Upper lobe of left lung (tissue), 6 donors: ENCODE results near the gene RNF130. TPM values are rescaled to one million over a fixed set of nuclear protein-coding genes. Genes with fewer than 3 reads are reported as not detected.

Experiments used
- ATAC-seq, 2 donors: fragments of 200-7000 bp; cut with Tn5 transposase; one replicate each; pipeline ENCODE4 v1.9.1; 2022; ENCODE audit warnings: mild to moderate bottlenecking in 2 of 2, moderate library complexity in 2 of 2; ENCODE audit not compliant: low FRiP score in 2 of 2
- DNase-seq, 2 donors: peaks; one replicate each; pipeline ENCODE4 v3.0.0-alpha.2; 2019 to 2020
- H3K27ac ChIP-seq, 4 donors: fragments of 200-600 bp; sonication (generic); one replicate each; pipeline ENCODE4 v1.5.1; 2016 to 2019
- H3K27me3 ChIP-seq, 4 donors: fragments of 200-600 bp; sonication (generic); one replicate each; pipeline ENCODE4 v1.5.1; 2017 to 2019
- H3K36me3 ChIP-seq, 4 donors: fragments of 200-600 bp; sonication (generic); one replicate each; pipeline ENCODE4 v1.5.1; 2016 to 2019
- H3K4me1 ChIP-seq, 4 donors: fragments of 200-600 bp; sonication (generic); one replicate each; pipeline ENCODE4 v1.5.1; 2018 to 2019
- H3K4me3 ChIP-seq, 4 donors: fragments of 200-600 bp; sonication (generic); one replicate each; pipeline ENCODE4 v1.5.1; 2017 to 2019; ENCODE audit warnings: mild to moderate bottlenecking in 2 of 4, moderate library complexity in 1 of 4
- H3K9me3 ChIP-seq, 4 donors: fragments of 200-600 bp; sonication (generic); one replicate each; pipeline ENCODE4 v1.5.1; 2018 to 2019
- CTCF ChIP-seq, 6 experiments: fragments of 450-650 bp in 4 of 6; fragments of 200-600 bp in 2 of 6; sonication (generic) in 2 of 6; IDR thresholded peaks; one replicate each; pipeline ENCODE4 v1.5.1; 2016 to 2019; ENCODE audit warnings: antibody characterized with exemption in 6 of 6
- EP300 ChIP-seq, 4 donors: sonication (generic); formaldehyde crosslinking; IDR thresholded peaks; one replicate each; pipeline ENCODE4 v1.5.1; 2017; ENCODE audit warnings: antibody characterized with exemption in 4 of 4, control low read depth in 2 of 4
- POLR2A ChIP-seq, 4 donors: fragments of 450-650 bp; IDR thresholded peaks; one replicate each; pipeline ENCODE4 v1.5.1; 2016 to 2017; ENCODE audit warnings: antibody characterized with exemption in 4 of 4, mild to moderate bottlenecking in 2 of 4
- POLR2AphosphoS5 ChIP-seq, 2 donors: sonication (generic); formaldehyde crosslinking; IDR thresholded peaks; one replicate each; pipeline ENCODE4 v1.5.1; 2017; ENCODE audit warnings: antibody characterized with exemption in 2 of 2
- WGBS, 2 donors: methylation state at CpG; one replicate each; pipeline ENCODE4 v1.1.5; 2017 to 2018; 5-methylcytosine and 5-hydroxymethylcytosine counted together
- total RNA-seq, 6 donors: library from RNA; depleted of rRNA in 4 of 6; stranded (reverse); fragments of >200 nt in 4 of 6; gene quantifications; one replicate each; pipeline versions ENCODE4 v1.1.0 to v1.2.1, GENCODE V29; 2016 to 2021
- donor health status: DM: no; HTN: no; CAD: no; lungs with moderate emphysema.
- donor health status: DM: no; HTN: yes; CAD: no; lungs with severe emphysema.

RNF130 gene
- total RNA-seq, 6 donors from 2014 or later = 54.5 to 137 (median 98.2) TPM

GRCh38 chr5:180118391-180118791, 46.8 kb upstream of the RNF130 start:
- Histone ChIP-seq H3K27me3 (no peaks in the 10 kb centered on the region), H3K9me3 (no peaks in the 10 kb centered on the region), H3K4me3 (no peak overlapping the region), H3K36me3 (no peaks in the 10 kb centered on the region), H3K27ac (no peak overlapping the region), H3K4me1 (no peaks in the 10 kb centered on the region)
- TF ChIP-seq EP300 (IDR thresholded peaks at IDR 0.05) (no peak), POLR2A (IDR thresholded peaks at IDR 0.05) (no peak), CTCF (IDR thresholded peaks at IDR 0.05) (no peak), POLR2AphosphoS5 (IDR thresholded peaks at IDR 0.05) (no peak)
- ATAC-seq = no peak
- peak in 1 of 2 donors; percentile 75 for DNase-seq
- 99% methylated on average over 10 of the region's 14 CpGs; no CpG with 5 or more reads in 1 of the 2 donors for WGBS, 2 donors

- Histone ChIP-seq H3K36me3 (no peaks in the 10 kb centered on the region), H3K9me3 (no peaks in the 10 kb centered on the region), H3K4me1 (no peaks in the 10 kb centered on the region), H3K27me3 (no peaks in the 10 kb centered on the region), H3K4me3 (no peak overlapping the region), H3K27ac (no peak overlapping the region)
- no peak for ATAC-seq
- peak in 1 of 2 donors; percentile 83 for DNase-seq
- WGBS, 2 donors = 70 to 77% methylated on average over 6 to 14 of the region's 14 CpGs
- no peak for TF ChIP-seq POLR2A (IDR thresholded peaks at IDR 0.05)
- TF ChIP-seq EP300 (IDR thresholded peaks at IDR 0.05) = no peak
- no peak for TF ChIP-seq POLR2AphosphoS5 (IDR thresholded peaks at IDR 0.05)
- peak in 1 of 6 experiments; percentile 26 for TF ChIP-seq CTCF (IDR thresholded peaks at IDR 0.05)
Measured at GRCh38 chr5:180117000-180117725, 45.6 kb upstream of the RNF130 start.

GRCh38 chr5:180116077-180116999, 44.8 kb upstream of the RNF130 start:
- H3K36me3 ChIP-seq = no peaks in the 10 kb centered on the region
- ATAC-seq = no peak
- 74 to 76% methylated on average over 16 to 30 of the region's 31 CpGs for WGBS, 2 donors
- H3K27ac ChIP-seq = no peak overlapping the region
- TF ChIP-seq CTCF (IDR thresholded peaks at IDR 0.05) (no peak), POLR2AphosphoS5 (IDR thresholded peaks at IDR 0.05) (no peak), POLR2A (IDR thresholded peaks at IDR 0.05) (no peak), EP300 (IDR thresholded peaks at IDR 0.05) (no peak)
- H3K27me3 ChIP-seq = no peaks in the 10 kb centered on the region
- DNase-seq = peak in 1 of 2 donors; percentile 63
- H3K4me1 ChIP-seq = no peaks in the 10 kb centered on the region
- no peaks in the 10 kb centered on the region for H3K9me3 ChIP-seq
- no peak overlapping the region for H3K4me3 ChIP-seq

- H3K4me3 ChIP-seq = no peak overlapping the region
- TF ChIP-seq EP300 (IDR thresholded peaks at IDR 0.05) = no peak
- TF ChIP-seq POLR2A (IDR thresholded peaks at IDR 0.05) = no peak
- no peak for TF ChIP-seq CTCF (IDR thresholded peaks at IDR 0.05)
- no peak for TF ChIP-seq POLR2AphosphoS5 (IDR thresholded peaks at IDR 0.05)
- no peaks in the 10 kb centered on the region for H3K27me3 ChIP-seq
- no peak overlapping the region for H3K27ac ChIP-seq
- no peaks in the 10 kb centered on the region for H3K4me1 ChIP-seq
- H3K36me3 ChIP-seq = no peaks in the 10 kb centered on the region
- H3K9me3 ChIP-seq = no peaks in the 10 kb centered on the region
- 89 to 94% methylated on average over 11 to 14 of the region's 14 CpGs for WGBS, 2 donors
- ATAC-seq (no peak), DNase-seq (no peak)
Measured at GRCh38 chr5:180115326-180116076, 43.9 kb upstream of the RNF130 start.
